SK-N-SH treated with all-trans-retinoic acid at 6 μM for 48 hours (cell line): ENCODE results near the gene SEMA5B.

Experiments
- ATAC-seq: fragments of 200-7000 bp; cut with Tn5 transposase; 3 replicates; pipeline ENCODE4 v1.9.1; 2020; ENCODE audit warnings: mild to moderate bottlenecking, moderate library complexity
- ARNTL ChIP-seq: fragments of 450-650 bp; formaldehyde crosslinking; IDR thresholded peaks from 2 replicates; pipeline ENCODE4 v1.5.0; 2020; ENCODE audit warnings: low read depth, mild to moderate bottlenecking, moderate library complexity, borderline replicate concordance
- BACH2 ChIP-seq: fragments of 250-450 bp; sonication (Bioruptor Pico); IDR thresholded peaks from 2 replicates; pipeline ENCODE4 v1.9.0; 2021; ENCODE audit warnings: mild to moderate bottlenecking, borderline replicate concordance
- CREB5 ChIP-seq: fragments of 250-450 bp; sonication (Bioruptor Pico); IDR thresholded peaks from 2 replicates; pipeline ENCODE4 v1.5.1; 2020; ENCODE audit warnings: low read depth, mild to moderate bottlenecking, moderate library complexity
- CSDC2 ChIP-seq: fragments of 250-450 bp; sonication (Bioruptor Pico); IDR thresholded peaks from 2 replicates; pipeline ENCODE4 v1.5.0; 2020; ENCODE audit warnings: mild to moderate bottlenecking, moderate library complexity
- CSRNP3 ChIP-seq: fragments of 250-450 bp; sonication (Bioruptor Pico); IDR thresholded peaks from 2 replicates; pipeline ENCODE4 v1.5.1; 2021; ENCODE audit warnings: mild to moderate bottlenecking, moderate library complexity
- ESRRG ChIP-seq: fragments of 250-450 bp; sonication (Bioruptor Pico); IDR thresholded peaks from 2 replicates; pipeline ENCODE4 v1.6.1; 2021; ENCODE audit warnings: mild to moderate bottlenecking
- GLIS3 ChIP-seq: fragments of 250-450 bp; sonication (Bioruptor Pico); IDR thresholded peaks from 2 replicates; pipeline ENCODE4 v1.5.0; 2020; ENCODE audit warnings: mild to moderate bottlenecking, moderate library complexity
- ISL1 ChIP-seq: fragments of 250-450 bp; sonication (Bioruptor Pico); IDR thresholded peaks from 2 replicates; pipeline ENCODE4 v2.1.2; 2022; ENCODE audit warnings: mild to moderate bottlenecking, moderate library complexity
- POU6F1 ChIP-seq: fragments of 250-450 bp; sonication (Bioruptor Pico); IDR thresholded peaks from 2 replicates; pipeline ENCODE4 v1.8.0; 2021; ENCODE audit warnings: low read depth, mild to moderate bottlenecking, moderate library complexity, borderline replicate concordance
- PPARA ChIP-seq: fragments of 250-450 bp; sonication (Bioruptor Pico); IDR thresholded peaks from 2 replicates; pipeline ENCODE4 v1.5.0; 2020; ENCODE audit warnings: mild to moderate bottlenecking, borderline replicate concordance
- RARB ChIP-seq: fragments of 250-450 bp; sonication (Bioruptor Pico); IDR thresholded peaks from 2 replicates; pipeline ENCODE4 v1.8.0; 2021; ENCODE audit warnings: mild to moderate bottlenecking, moderate library complexity
- SNAI2 ChIP-seq: fragments of 250-450 bp; sonication (Bioruptor Pico); IDR thresholded peaks from 2 replicates; pipeline ENCODE4 v1.5.0; 2020; ENCODE audit warnings: mild to moderate bottlenecking, moderate library complexity
- TCF4 ChIP-seq: fragments of 250-450 bp; sonication (Bioruptor Pico); IDR thresholded peaks from 2 replicates; pipeline ENCODE4 v1.8.0; 2021; ENCODE audit warnings: mild to moderate bottlenecking, moderate library complexity, borderline replicate concordance
- TOX ChIP-seq: fragments of 250-450 bp; sonication (Bioruptor Pico); IDR thresholded peaks from 2 replicates; pipeline ENCODE4 v1.8.0; 2021; ENCODE audit warnings: mild to moderate bottlenecking, moderate library complexity, borderline replicate concordance
- ZC3H10 ChIP-seq: fragments of 250-450 bp; sonication (Bioruptor Pico); IDR thresholded peaks from 2 replicates; pipeline ENCODE4 v1.5.1; 2021; ENCODE audit warnings: mild to moderate bottlenecking, moderate library complexity
- ZFP3 ChIP-seq: fragments of 250-450 bp; sonication (Bioruptor Pico); IDR thresholded peaks from 2 replicates; pipeline ENCODE4 v1.5.0; 2020; ENCODE audit warnings: mild to moderate bottlenecking, moderate library complexity
- ZFP30 ChIP-seq: fragments of 450-650 bp; formaldehyde crosslinking; IDR thresholded peaks from 2 replicates; pipeline ENCODE4 v1.5.0; 2022; ENCODE audit warnings: mild to moderate bottlenecking, moderate library complexity
- ZNF565 ChIP-seq: fragments of 450-650 bp; formaldehyde crosslinking; conservative IDR thresholded peaks from 2 replicates; pipeline ENCODE4 v1.5.0; 2020; ENCODE audit warnings: low read depth, mild to moderate bottlenecking, moderate library complexity
- ZNF8 ChIP-seq: fragments of 450-650 bp; formaldehyde crosslinking; IDR thresholded peaks from 2 replicates; pipeline ENCODE4 v1.5.0; 2020; ENCODE audit warnings: mild to moderate bottlenecking, moderate library complexity

The SEMA5B gene

GRCh38 chr3:122996038-122996580, 31.5 kb downstream of the SEMA5B start:
- ATAC-seq, result no peak
- no peak for TF ChIP-seq TCF4 (CRISPR knock-in tag)
- TF ChIP-seq ESRRG, result no peak
- TF ChIP-seq GLIS3 (CRISPR knock-in tag), result no peak
- TF ChIP-seq CSRNP3 (CRISPR knock-in tag), result no peak

GRCh38 chr3:122994954-122995353, 32.6 kb downstream of the SEMA5B start:
- no peak for ATAC-seq
- TF ChIP-seq CREB5 (no peak), POU6F1 (CRISPR knock-in tag) (no peak), BACH2 (no peak), SNAI2 (CRISPR knock-in tag) (no peak), PPARA (no peak), ZNF565 (CRISPR knock-in tag) (no peak), RARB (no peak), TOX (no peak), ZFP30 (CRISPR knock-in tag) (no peak), CSDC2 (CRISPR knock-in tag) (no peak), CSRNP3 (CRISPR knock-in tag) (no peak), TCF4 (CRISPR knock-in tag) (no peak)

GRCh38 chr3:122993124-122993978, 34.2 kb downstream of the SEMA5B start:
- TF ChIP-seq ZC3H10 (CRISPR knock-in tag) (no peak), ZNF565 (CRISPR knock-in tag) (no peak), POU6F1 (CRISPR knock-in tag) (no peak), CREB5 (no peak), PPARA (no peak), ZFP3 (CRISPR knock-in tag) (no peak), TOX (no peak), SNAI2 (CRISPR knock-in tag) (no peak), ISL1 (no peak), ARNTL (CRISPR knock-in tag) (no peak), RARB (no peak), ZNF8 (CRISPR knock-in tag) (no peak), CSRNP3 (CRISPR knock-in tag) (no peak), TCF4 (CRISPR knock-in tag) (no peak), CSDC2 (CRISPR knock-in tag) (no peak), ESRRG (no peak)
- peak; percentile 71 for ATAC-seq
